HAP-1 (cell line): Measurements from ENCODE around the gene ACSS1.

Source experiments
- DNase-seq, 2 experiments: peaks; one replicate each; pipeline ENCODE4 v3.0.0-alpha.2; 2016 to 2020; ENCODE audit warnings: low spot score in 2 of 2
- H3K27me3 ChIP-seq: fragments of 250-450 bp; sonication (Bioruptor Pico); 2 replicates; pipeline ENCODE4 v1.5.1; 2020; ENCODE audit warnings: low read depth, mild to moderate bottlenecking, moderate library complexity
- H3K36me3 ChIP-seq: fragments of 250-450 bp; sonication (Bioruptor Pico); replicated peaks from 2 replicates; pipeline ENCODE4 v1.5.1; 2020; ENCODE audit warnings: mild to moderate bottlenecking
- H3K4me1 ChIP-seq: fragments of 250-450 bp; sonication (Bioruptor Pico); 2 replicates; pipeline ENCODE4 v1.5.1; 2020; ENCODE audit warnings: mild to moderate bottlenecking
- H3K4me3 ChIP-seq: fragments of 250-450 bp; sonication (Bioruptor Pico); 2 replicates; pipeline ENCODE4 v1.5.1; 2020; ENCODE audit warnings: mild to moderate bottlenecking, moderate library complexity
- H3K9me3 ChIP-seq: fragments of 250-450 bp; sonication (Bioruptor Pico); 2 replicates; pipeline ENCODE4 v1.5.1; 2020; ENCODE audit warnings: mild to moderate bottlenecking, moderate library complexity
- in situ Hi-C: fragments of 300-500 bp; cut with MboI; formaldehyde crosslinking; loops from 3 replicates; pipeline ENCODE4 v1.14.3; 2020; ENCODE audit warnings: low sequenced_read_pairs, inconsistent platforms, mixed read lengths

ACSS1 gene

GRCh38 chr20:25017257-25017803 is 40.6 kb downstream of the ACSS1 start:
- H3K27me3 ChIP-seq, result no peaks in the 10 kb centered on the region
- no peaks in the 10 kb centered on the region for H3K4me1 ChIP-seq
- H3K36me3 ChIP-seq, result no peaks in the 10 kb centered on the region
- in situ Hi-C loops, result no loop called here
- H3K4me3 ChIP-seq, result no peak overlapping the region
- no peak for DNase-seq
- no peaks in the 10 kb centered on the region for H3K9me3 ChIP-seq

- H3K27me3 ChIP-seq, result no peaks in the 10 kb centered on the region
- H3K9me3 ChIP-seq, result no peaks in the 10 kb centered on the region
- no peak for DNase-seq
- no peaks in the 10 kb centered on the region for H3K4me1 ChIP-seq
- in situ Hi-C loops, result no loop called here
- H3K36me3 ChIP-seq, result no peaks in the 10 kb centered on the region
- H3K4me3 ChIP-seq, result no peak overlapping the region
Measured at GRCh38 chr20:25016471-25016870, 41.5 kb downstream of the ACSS1 start.

- H3K27me3 ChIP-seq, result no peaks in the 10 kb centered on the region
Measured at GRCh38 chr20:25015986-25016385, 42.0 kb downstream of the ACSS1 start.

GRCh38 chr20:25014816-25015215 is 43.1 kb downstream of the ACSS1 start:
- Histone ChIP-seq H3K36me3 (no peaks in the 10 kb centered on the region), H3K4me3 (no peak overlapping the region), H3K27me3 (no peaks in the 10 kb centered on the region), H3K4me1 (no peaks in the 10 kb centered on the region), H3K9me3 (no peaks in the 10 kb centered on the region)
- in situ Hi-C loops, result no loop called here
- no peak for DNase-seq

More at GRCh38 chr20:25015986-25016385, 42.0 kb downstream of the ACSS1 start:
- in situ Hi-C loops, result no loop called here
- Histone ChIP-seq H3K36me3 (no peaks in the 10 kb centered on the region), H3K4me1 (no peaks in the 10 kb centered on the region), H3K9me3 (no peaks in the 10 kb centered on the region), H3K4me3 (no peak overlapping the region)
- DNase-seq, result no peak

- H3K9me3 ChIP-seq, result no peaks in the 10 kb centered on the region
- no peaks in the 10 kb centered on the region for H3K27me3 ChIP-seq
- H3K36me3 ChIP-seq, result no peaks in the 10 kb centered on the region
- DNase-seq, result no peak
- no peaks in the 10 kb centered on the region for H3K4me1 ChIP-seq
- in situ Hi-C loops, result no loop called here
- no peak overlapping the region for H3K4me3 ChIP-seq
Measured at GRCh38 chr20:25013478-25014380, 44.2 kb downstream of the ACSS1 start.

- Histone ChIP-seq H3K4me3 (no peak overlapping the region), H3K9me3 (no peaks in the 10 kb centered on the region), H3K4me1 (no peaks in the 10 kb centered on the region), H3K36me3 (no peaks in the 10 kb centered on the region), H3K27me3 (no peaks in the 10 kb centered on the region)
- DNase-seq, result no peak
- in situ Hi-C loops, result no loop called here
Measured at GRCh38 chr20:25012616-25013189, 45.2 kb downstream of the ACSS1 start.

GRCh38 chr20:25011831-25012241 is 46.1 kb downstream of the ACSS1 start:
- no peaks in the 10 kb centered on the region for H3K9me3 ChIP-seq
- H3K4me1 ChIP-seq, result no peaks in the 10 kb centered on the region
- no peaks in the 10 kb centered on the region for H3K36me3 ChIP-seq
- no peak for DNase-seq
- in situ Hi-C loops, result no loop called here
- no peaks in the 10 kb centered on the region for H3K27me3 ChIP-seq
- H3K4me3 ChIP-seq, result no peak overlapping the region

GRCh38 chr20:25011261-25011660 is 46.7 kb downstream of the ACSS1 start:
- Histone ChIP-seq H3K4me3 (no peak overlapping the region), H3K4me1 (no peaks in the 10 kb centered on the region), H3K9me3 (no peaks in the 10 kb centered on the region), H3K36me3 (no peaks in the 10 kb centered on the region), H3K27me3 (no peaks in the 10 kb centered on the region)
- no peak for DNase-seq
- in situ Hi-C loops, result no loop called here

- Histone ChIP-seq H3K4me3 (no peak overlapping the region), H3K27me3 (no peaks in the 10 kb centered on the region), H3K36me3 (no peaks in the 10 kb centered on the region), H3K9me3 (no peaks in the 10 kb centered on the region), H3K4me1 (no peaks in the 10 kb centered on the region)
- DNase-seq, result no peak
- in situ Hi-C loops, result no loop called here
Measured at GRCh38 chr20:25009218-25010145, 48.5 kb downstream of the ACSS1 start.

- H3K9me3 ChIP-seq, result no peaks in the 10 kb centered on the region
- no peak for DNase-seq
- H3K4me1 ChIP-seq, result no peaks in the 10 kb centered on the region
- no peak overlapping the region for H3K4me3 ChIP-seq
- in situ Hi-C loops, result no loop called here
- H3K27me3 ChIP-seq, result no peaks in the 10 kb centered on the region
- no peaks in the 10 kb centered on the region for H3K36me3 ChIP-seq
Measured at GRCh38 chr20:25008388-25009217, 49.3 kb downstream of the ACSS1 start.

GRCh38 chr20:25007491-25008305 is 50.2 kb downstream of the ACSS1 start:
- H3K27me3 ChIP-seq, result no peaks in the 10 kb centered on the region
- H3K4me1 ChIP-seq, result no peaks in the 10 kb centered on the region
- H3K36me3 ChIP-seq, result no peaks in the 10 kb centered on the region
- no peaks in the 10 kb centered on the region for H3K9me3 ChIP-seq
- no peak for DNase-seq
- in situ Hi-C loops, result no loop called here
- H3K4me3 ChIP-seq, result no peak overlapping the region

- H3K9me3 ChIP-seq, result no peaks in the 10 kb centered on the region
- no peak overlapping the region for H3K4me3 ChIP-seq
- no peaks in the 10 kb centered on the region for H3K36me3 ChIP-seq
- H3K27me3 ChIP-seq, result no peaks in the 10 kb centered on the region
- no peaks in the 10 kb centered on the region for H3K4me1 ChIP-seq
- in situ Hi-C loops, result no loop called here
- DNase-seq, result no peak
Measured at GRCh38 chr20:25006431-25007167, 51.3 kb downstream of the ACSS1 start.
